ENCODE results near the gene ARAF.

ARAF gene

GRCh38 chrX:47620303-47620685 lies 59.3 kb downstream of the ARAF start:
- DNase-seq (ENCODE audit: low read depth in 2 of 2) = no peak
